KOPT-K1 (cell line): ENCODE results near the gene COMMD7.
"Not testable (repeated sequence)": the region's sequence is repeated elsewhere in the genome, so short reads cannot be mapped to it uniquely, and the experiment has no call there.

ENCODE experiments used
- H3K27ac ChIP-seq: fragments of 200-600 bp; sonication (generic); 2 replicates; pipeline ENCODE4 v1.5.1; 2016; ENCODE audit warnings: antibody characterized with exemption, mild to moderate bottlenecking, low read depth, low read length; ENCODE audit not compliant: poor library complexity, severe bottlenecking
- H3K36me3 ChIP-seq: fragments of 200-600 bp; sonication (generic); 2 replicates; pipeline ENCODE4 v1.5.1; 2017; ENCODE audit warnings: antibody characterized with exemption, mild to moderate bottlenecking, low read length, moderate library complexity; ENCODE audit not compliant: insufficient read depth
- H3K9me3 ChIP-seq: fragments of 200-600 bp; sonication (generic); 2 replicates; pipeline ENCODE4 v1.5.1; 2017; ENCODE audit warnings: antibody characterized with exemption, low read length, mild to moderate bottlenecking; ENCODE audit not compliant: insufficient read depth, poor library complexity, severe bottlenecking

COMMD7 gene

DNA sequence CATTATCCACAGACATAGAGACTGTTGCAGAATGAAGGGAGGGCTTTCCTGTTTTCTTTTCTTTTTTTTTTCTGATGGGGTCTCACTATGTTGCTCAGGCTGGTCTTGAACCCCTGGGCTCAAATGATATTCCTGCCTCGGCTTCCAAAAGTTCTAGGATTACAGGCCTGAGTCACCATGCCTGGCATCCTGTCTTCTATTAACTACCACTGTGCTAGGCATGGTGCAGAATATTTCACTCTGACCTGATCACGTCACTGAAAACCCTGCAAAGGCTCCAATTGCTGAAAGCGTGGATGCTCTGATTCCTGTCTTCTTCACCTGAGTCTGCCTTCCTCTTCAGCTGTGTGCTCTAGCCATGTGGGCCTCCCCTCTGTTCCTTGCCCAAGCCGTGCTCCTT lies 10.5 kb upstream of the COMMD7 start:
- Histone ChIP-seq H3K27ac (no peak overlapping the region), H3K9me3 (no peaks in the 10 kb centered on the region), H3K36me3 (no peaks in the 10 kb centered on the region)

DNA sequence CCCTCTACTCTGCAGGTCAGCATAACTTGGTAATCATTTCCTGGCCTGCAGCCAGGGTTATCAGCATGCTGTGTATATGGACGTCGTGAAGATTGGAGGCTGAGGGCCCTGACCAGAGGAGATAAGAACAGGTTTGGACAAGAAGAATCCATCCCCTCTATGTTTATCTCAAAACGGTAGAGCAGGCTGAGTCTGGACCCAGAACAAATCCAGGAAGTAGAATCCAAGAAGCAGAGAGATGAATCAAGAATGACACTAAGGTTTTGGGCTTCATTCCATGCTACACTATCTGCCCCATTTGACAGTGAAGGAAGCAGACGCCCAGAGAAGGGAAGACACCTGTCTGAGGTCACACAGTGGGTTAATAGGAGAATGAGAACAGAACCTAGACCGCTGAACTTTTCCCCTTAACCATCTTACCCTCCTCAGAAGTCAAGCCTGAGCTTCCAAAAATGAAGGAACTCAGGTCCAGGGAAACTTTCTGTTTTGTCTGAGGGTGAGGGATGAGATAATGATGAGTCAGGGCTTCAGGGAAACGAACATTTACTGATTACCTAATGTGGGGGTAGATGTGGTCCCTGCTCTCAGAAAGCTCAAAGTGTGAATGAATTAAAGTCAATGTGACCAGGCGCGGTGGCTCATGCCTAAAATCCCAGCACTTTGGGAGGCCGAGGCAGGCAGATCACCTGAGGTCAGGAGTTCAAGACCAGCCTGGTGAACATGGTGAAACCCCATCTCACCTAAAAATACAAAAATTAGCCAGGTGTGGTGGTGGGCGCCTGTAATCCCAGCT lies 9.4 kb upstream of the COMMD7 start:
- Histone ChIP-seq H3K27ac (no peak overlapping the region), H3K36me3 (no peaks in the 10 kb centered on the region), H3K9me3 (no peaks in the 10 kb centered on the region)

DNA sequence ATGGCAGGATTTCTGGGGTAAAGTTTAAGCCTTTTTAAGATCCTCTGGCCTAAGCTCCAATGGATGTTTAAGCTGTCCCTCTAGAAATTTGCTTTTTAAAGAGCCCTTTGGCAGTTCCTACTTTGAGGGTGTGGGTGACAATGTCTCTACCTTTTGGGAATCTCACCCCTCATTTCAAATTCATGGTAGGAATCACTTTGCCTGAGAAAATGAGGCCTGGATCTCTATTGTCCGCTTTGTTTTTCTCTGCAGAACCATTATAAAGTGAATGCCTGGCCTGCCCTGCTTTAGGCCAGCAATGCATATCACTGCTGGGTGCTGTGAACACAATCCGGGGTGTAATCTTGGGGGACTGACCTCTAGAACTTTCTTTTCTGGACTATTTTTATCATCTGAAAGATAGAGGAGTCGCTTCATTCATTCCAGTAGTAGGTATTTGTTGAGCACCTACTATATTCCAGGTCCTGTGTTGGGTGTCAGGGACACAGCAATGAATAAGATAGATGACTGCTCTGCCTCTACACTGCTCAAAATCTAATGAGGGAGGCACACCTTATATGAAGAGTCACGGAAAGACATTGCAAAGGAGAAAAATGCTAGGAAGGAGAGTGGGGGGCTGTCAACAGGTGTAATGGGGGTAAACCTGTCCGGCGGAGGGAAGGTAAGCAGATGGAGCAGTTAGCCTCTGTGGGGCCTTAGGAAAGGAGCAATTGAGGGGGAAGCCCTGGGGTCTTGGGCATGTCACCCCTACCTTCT lies 8.6 kb upstream of the COMMD7 start:
- Histone ChIP-seq H3K27ac (no peak overlapping the region), H3K36me3 (no peaks in the 10 kb centered on the region), H3K9me3 (no peaks in the 10 kb centered on the region)

DNA sequence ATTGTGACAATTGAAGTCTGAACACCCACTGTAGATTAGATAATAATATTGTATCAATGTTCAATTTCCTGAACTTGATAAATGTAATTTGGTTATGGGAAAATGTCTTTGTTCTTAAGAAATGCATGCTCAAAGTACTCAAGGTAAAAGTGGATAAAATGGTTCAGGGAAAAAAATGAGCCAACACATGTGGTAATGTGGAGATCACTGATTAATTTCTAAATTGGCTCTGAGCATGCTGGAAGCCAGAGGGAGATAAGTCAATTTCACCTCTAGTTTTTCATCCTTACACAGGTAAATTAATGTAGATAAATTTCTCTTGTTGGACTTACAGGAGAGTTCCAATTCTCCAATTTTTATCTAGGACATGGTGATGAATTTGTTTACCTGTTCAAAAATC lies 8.0 kb upstream of the COMMD7 start:
- Histone ChIP-seq H3K36me3 (no peaks in the 10 kb centered on the region), H3K9me3 (no peaks in the 10 kb centered on the region), H3K27ac (no peak overlapping the region)

DNA sequence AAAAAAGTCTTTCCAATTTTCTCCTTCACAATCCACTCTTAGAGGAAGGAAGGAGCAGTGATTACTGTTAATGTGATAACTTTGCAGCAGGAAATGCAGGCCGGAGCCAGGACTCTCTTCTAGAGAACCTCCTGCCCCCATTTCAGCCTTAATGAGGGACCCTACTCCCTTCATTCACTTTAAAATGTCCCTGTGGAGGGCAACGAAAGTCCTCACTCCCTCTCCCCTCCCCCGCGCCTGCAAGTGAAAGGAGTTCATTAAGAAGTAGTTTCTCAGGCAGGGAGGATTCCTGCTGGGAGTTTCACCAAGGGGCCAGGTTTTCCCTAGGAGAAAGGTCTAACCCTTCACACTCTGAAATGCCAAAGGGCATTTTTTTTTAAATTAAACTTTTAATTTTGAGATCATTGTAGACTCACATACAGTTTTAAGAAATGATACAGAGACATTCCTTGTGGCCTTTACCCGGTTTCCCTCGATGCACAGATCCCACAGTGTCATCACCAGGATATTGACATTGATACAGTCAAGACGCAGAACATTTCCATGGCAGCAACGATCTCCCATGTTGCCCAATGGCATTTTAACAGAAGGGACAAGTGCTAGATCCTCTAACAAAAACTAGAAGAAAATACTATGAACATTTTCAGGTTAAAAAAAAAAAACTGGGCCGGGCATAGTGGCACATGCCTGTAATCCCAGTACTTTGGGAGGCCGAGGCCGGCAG lies 6.8 kb upstream of the COMMD7 start:
- Histone ChIP-seq H3K27ac (no peak overlapping the region), H3K36me3 (no peaks in the 10 kb centered on the region), H3K9me3 (no peaks in the 10 kb centered on the region)

DNA sequence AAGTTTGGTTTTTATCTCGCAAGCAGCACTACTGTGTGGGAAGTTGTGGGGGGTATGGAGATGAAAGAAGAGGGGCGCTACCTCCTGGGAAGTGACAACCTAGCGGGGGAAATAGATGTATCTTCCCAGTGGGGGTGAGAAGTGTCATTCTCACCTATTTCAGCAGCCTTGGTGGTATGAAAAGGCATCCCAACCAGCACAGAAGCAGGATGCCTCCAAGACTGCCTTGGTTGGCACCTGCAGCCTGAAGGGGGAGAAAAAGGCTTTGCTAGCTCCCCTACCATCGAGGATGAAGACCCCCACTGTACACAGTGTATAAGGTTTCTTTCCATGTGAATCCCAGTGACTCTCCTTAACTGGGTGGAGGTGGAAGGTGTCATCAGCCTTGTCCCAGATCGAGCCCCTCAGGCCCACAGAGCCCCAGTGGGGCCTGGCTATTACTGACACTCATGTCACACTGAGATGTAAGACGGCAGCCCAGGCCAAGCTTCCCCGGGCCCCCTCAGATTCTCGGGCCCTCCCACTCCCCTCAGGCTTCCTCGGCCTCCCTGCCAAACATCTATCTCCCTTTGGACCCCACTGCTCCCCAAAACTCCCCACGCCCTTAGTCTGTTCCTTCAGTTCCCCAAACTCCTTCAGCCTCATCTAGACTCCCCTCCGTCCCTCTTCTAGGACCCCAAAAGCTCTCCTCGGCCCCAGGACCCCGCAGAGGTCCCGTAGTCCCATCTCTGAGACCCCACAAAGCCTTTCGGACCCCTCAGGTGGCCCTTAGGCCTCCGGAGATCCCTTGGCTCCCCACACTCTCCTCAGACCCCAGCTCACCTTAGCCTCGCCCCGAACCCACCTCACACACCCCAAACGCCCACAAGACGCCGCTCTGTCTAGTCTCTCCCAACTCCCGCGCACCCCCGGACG lies 688 bp downstream of the COMMD7 start:
- peak overlapping the region; percentile 75 for H3K27ac ChIP-seq

DNA sequence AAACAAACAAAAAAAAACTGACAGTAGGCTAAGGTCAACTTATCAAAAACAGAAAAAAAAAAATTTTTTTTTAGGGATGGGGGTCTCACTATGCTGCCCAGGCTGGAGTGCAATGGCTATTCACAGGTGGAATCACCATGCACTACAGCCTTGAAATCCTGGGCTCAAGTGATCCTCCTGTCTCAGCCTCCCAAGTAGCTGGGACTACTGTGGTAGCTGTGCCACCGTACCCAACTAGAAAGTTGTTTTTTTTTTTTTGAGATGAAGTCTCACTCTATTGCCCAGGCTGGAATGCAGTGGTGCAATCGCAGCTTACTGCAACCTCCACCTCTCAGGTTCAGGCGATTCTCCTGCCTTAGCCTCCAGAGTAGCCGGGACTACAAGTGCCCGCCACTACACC lies 2.1 kb downstream of the COMMD7 start:
- no peaks in the 10 kb centered on the region for H3K9me3 ChIP-seq
- no peaks in the 10 kb centered on the region for H3K36me3 ChIP-seq
- H3K27ac ChIP-seq: no peak overlapping the region

More for the DNA sequence above, 688 bp downstream of the COMMD7 start:
- Histone ChIP-seq H3K36me3 (no peaks in the 10 kb centered on the region), H3K9me3 (no peaks in the 10 kb centered on the region)

DNA sequence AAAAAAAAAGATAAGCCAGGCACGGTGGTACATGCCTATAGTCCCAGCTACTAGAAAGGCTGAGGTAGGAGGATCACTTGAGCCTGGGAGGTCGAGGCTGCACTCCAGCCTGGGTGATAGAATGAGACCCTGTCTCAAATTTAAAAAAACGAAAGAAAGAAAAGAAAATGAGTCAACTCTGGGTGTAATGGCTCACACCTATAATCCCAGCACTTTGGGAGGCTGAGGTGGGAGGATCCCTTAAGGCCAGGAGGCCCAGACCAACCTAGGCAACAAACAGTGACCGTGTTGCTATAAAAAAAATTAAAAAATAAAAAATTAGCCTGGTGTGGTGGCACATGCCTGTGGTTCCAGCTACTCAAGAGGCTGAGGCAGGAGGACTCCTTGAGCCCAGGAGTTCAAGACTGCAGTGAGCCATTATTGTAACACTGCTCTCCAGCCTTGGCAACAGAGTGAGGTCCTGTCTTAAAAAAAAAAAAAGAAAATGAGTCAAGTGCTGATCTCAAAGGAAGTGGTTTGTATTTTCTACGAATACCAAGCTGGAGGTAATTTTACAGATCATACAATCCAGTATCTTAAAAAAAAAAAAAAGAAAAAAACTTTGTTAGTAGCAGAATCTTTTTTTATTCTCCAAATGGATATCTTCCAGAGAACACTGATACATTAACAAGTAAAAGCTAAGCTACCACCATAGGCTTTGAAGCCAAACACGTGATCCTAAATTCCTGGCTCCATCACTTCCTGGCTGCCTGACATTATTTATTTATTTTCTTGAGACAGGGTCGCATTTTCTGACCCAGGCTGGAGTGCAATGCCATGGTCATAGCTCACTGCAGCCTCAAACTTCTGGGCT lies 5.7 kb downstream of the COMMD7 start:
- Histone ChIP-seq H3K27ac (peak overlapping the region; percentile 76), H3K36me3 (no peaks in the 10 kb centered on the region), H3K9me3 (no peaks in the 10 kb centered on the region)

DNA sequence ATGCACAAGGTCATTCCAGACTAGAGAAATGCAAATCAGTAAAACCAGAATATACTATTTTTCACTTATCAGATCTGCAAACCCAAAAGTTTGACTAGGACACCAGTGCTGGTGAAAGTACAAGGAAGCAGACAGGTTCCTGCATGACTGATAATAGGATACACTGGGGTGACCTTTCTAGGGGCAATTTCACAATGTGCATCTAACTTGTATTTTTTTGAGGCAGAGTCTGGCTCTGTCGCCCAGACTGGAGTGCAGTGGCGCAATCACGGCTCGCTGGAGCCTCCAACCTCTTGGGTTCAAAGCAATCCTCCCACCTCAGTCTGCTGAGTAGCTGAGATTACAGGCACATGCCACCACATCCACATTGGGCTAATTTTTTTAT lies 11.4 kb downstream of the COMMD7 start:
- Histone ChIP-seq H3K36me3 (peaks cover 19% of the 10 kb centered on the region), H3K9me3 (no peaks in the 10 kb centered on the region), H3K27ac (no peak overlapping the region)

DNA sequence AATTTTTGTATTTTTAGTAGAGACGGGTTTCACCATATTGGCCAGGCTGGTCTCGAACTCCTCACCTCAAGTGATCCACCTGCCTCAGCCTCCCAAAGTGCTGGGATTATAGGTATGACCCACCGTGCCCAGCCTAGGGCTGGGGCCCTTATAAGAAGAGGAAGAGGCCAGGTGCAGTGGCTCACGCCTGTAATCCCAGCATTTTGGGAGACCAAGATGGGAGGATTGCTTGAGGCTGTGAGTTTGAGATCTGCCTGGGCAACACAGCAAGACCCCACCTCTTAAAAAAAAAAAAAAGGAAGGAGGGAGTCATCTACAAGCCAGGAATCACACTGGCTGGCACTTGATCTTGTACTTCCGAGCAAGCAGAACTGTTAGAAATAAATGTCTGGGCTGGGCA lies 13.9 kb downstream of the COMMD7 start:
- not testable (repeated sequence) for H3K9me3 ChIP-seq, H3K27ac ChIP-seq
- peaks cover 37% of the 10 kb centered on the region for H3K36me3 ChIP-seq

DNA sequence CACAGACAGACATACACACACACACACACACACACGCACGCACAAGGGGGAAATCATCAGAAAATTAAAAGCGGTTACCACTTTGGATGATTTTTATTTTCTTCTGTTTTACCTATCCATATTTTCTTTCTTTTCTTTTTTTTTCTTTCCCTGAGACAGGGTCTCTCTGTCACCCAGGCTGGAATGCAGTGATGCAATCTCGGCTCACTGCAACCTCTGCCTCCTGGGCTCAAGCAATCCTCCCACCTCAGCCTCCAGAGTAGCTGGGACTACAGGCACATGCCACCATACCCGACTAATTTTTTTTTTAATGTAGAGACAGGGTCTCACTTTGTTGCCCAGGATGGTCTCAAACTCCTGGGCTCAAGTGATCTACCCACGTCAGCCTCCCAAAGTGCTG lies 14.8 kb downstream of the COMMD7 start:
- not testable (repeated sequence) for H3K27ac ChIP-seq, H3K9me3 ChIP-seq
- H3K36me3 ChIP-seq: peaks cover 37% of the 10 kb centered on the region

DNA sequence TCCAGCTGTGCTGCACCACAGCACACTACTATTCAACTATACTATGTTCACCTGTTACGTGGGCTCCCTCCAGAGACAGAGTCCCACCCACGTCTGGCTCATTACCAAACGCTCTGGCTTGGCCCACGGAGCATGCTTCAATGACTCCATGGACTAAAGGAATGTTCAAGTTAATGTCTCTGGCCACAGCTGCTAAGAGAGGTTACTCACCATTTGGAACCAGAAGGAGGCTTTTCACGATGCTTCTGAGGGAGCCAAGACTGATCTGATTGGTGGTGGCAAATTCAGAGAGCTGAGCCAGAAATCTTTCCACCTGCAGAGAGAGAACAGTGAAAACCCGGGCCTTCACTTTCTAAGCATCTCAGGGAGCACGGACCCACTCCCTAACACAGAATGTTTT lies 15.6 kb downstream of the COMMD7 start:
- Histone ChIP-seq H3K36me3 (peaks cover 37% of the 10 kb centered on the region), H3K27ac (no peak overlapping the region)

DNA sequence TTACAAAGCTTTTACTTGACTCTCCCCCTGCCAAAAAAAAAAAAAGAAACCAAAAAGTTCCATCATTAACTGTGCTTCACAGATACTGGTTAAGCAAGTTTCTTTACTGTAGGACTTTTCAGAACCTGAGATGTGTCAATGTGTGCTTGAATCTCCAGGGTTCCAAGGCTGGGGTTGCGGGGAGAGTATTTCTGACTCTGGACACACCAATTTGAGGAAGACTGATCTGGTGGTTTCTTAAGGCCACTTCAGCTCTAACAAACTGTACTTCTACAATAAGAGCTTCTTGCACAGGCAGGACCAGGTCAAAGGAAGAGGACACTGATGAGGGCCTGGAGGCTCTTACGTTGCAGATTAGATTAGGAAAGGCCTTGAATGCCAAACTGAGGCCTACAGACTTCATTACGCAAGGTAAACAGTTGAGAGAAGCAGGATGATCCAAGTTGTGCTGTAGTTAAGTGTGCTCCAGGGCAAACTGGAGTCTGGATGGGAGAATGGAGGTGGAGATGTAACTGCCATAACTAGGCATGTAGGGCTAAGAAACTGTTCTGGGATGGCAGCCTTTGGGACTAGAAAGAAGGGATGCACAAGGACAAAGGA lies 24.4 kb downstream of the COMMD7 start:
- peaks cover 20% of the 10 kb centered on the region; the same call in 1 of the 2 replicates for H3K36me3 ChIP-seq
- H3K27ac ChIP-seq: no peak overlapping the region
- no peaks in the 10 kb centered on the region for H3K9me3 ChIP-seq

More for the DNA sequence above, 15.6 kb downstream of the COMMD7 start:
- H3K9me3 ChIP-seq: no peaks in the 10 kb centered on the region
